Measurements from ENCODE around the gene SYPL1.

The SYPL1 gene

GRCh38 chr7:106049139-106049752 lies 62.9 kb downstream of the SYPL1 start:
- DNase-seq = no peak

- no peak for DNase-seq
Observed at GRCh38 chr7:106048706-106049020, 63.4 kb downstream of the SYPL1 start.

GRCh38 chr7:106047818-106048705 lies 64.0 kb downstream of the SYPL1 start:
- no peak for DNase-seq

GRCh38 chr7:106047184-106047583 lies 64.9 kb downstream of the SYPL1 start:
- no peak for DNase-seq

GRCh38 chr7:106045586-106045985 lies 66.5 kb downstream of the SYPL1 start:
- DNase-seq = no peak

GRCh38 chr7:106045139-106045538 lies 67.0 kb downstream of the SYPL1 start:
- DNase-seq = no peak

GRCh38 chr7:106042196-106042611 lies 69.9 kb downstream of the SYPL1 start:
- no peak for DNase-seq

GRCh38 chr7:106041140-106041717 lies 70.9 kb downstream of the SYPL1 start:
- DNase-seq = no peak
